Stomach smooth muscle (tissue), 2 donors: Measurements from ENCODE around the gene ADGRG3.
"Not testable (repeated sequence)": the region's sequence is repeated elsewhere in the genome, so short reads cannot be mapped to it uniquely, and the experiment has no call there.

ENCODE experiments used
- H3K27ac ChIP-seq: one replicate; pipeline ENCODE4 v1.7.0; 2013; ENCODE audit warnings: mild to moderate bottlenecking, low read length, inconsistent platforms
- H3K27me3 ChIP-seq, 2 donors: one replicate each; pipeline ENCODE4 v1.7.0; 2013; ENCODE audit warnings: low read length in 2 of 2; ENCODE audit not compliant: insufficient read depth in 2 of 2, control insufficient read depth in 1 of 2
- H3K36me3 ChIP-seq, 2 donors: one replicate each; pipeline ENCODE4 v1.7.0; 2013; ENCODE audit warnings: low read length in 2 of 2; ENCODE audit not compliant: control insufficient read depth in 2 of 2, insufficient read depth in 2 of 2
- H3K4me1 ChIP-seq: one replicate; pipeline ENCODE4 v1.7.0; 2013; ENCODE audit warnings: low read length; ENCODE audit not compliant: control insufficient read depth, insufficient read depth
- H3K4me3 ChIP-seq, 2 donors: one replicate each; pipeline ENCODE4 v1.7.0; 2013; ENCODE audit warnings: low read length in 2 of 2
- H3K9ac ChIP-seq, 2 donors: one replicate each; pipeline ENCODE4 v1.7.0; 2013; ENCODE audit warnings: low read length in 2 of 2, mild to moderate bottlenecking in 1 of 2
- H3K9me3 ChIP-seq, 2 donors: one replicate each; pipeline ENCODE4 v1.7.0; 2013; ENCODE audit warnings: low read length in 2 of 2; ENCODE audit not compliant: control insufficient read depth in 2 of 2
- donor health status: healthy.
- donor health status: Pancreatic carcinoma.

ADGRG3 gene

GRCh38 chr16:57703416-57704010 lies 35.4 kb downstream of the ADGRG3 start:
- Histone ChIP-seq H3K9ac (no peak overlapping the region), H3K27me3 (peaks cover 0 to 5% of the 10 kb centered on the region in 2 donors)

GRCh38 chr16:57704011-57704904 lies 36.2 kb downstream of the ADGRG3 start:
- Histone ChIP-seq H3K9ac (no peak overlapping the region), H3K4me1 (no peaks in the 10 kb centered on the region), H3K27ac (no peak overlapping the region), H3K27me3 (peaks cover 0 to 5% of the 10 kb centered on the region in 2 donors), H3K36me3 (no peaks in the 10 kb centered on the region), H3K4me3 (no peak overlapping the region), H3K9me3 (no peaks in the 10 kb centered on the region)

More at GRCh38 chr16:57703416-57704010, 35.4 kb downstream of the ADGRG3 start:
- Histone ChIP-seq H3K4me3 (no peak overlapping the region), H3K4me1 (no peaks in the 10 kb centered on the region), H3K9me3 (no peaks in the 10 kb centered on the region), H3K27ac (no peak overlapping the region), H3K36me3 (no peaks in the 10 kb centered on the region)

- Histone ChIP-seq H3K4me1 (no peaks in the 10 kb centered on the region), H3K9ac (no peak overlapping the region), H3K9me3 (no peaks in the 10 kb centered on the region), H3K27me3 (peaks cover 0 to 5% of the 10 kb centered on the region in 2 donors), H3K27ac (no peak overlapping the region), H3K36me3 (no peaks in the 10 kb centered on the region), H3K4me3 (no peak overlapping the region)
These were observed 37.1 kb downstream of the ADGRG3 start for GRCh38 chr16:57704905-57705852.

GRCh38 chr16:57706717-57707116 lies 38.6 kb downstream of the ADGRG3 start:
- Histone ChIP-seq H3K9ac (no peak overlapping the region), H3K27me3 (peaks cover 0 to 5% of the 10 kb centered on the region in 2 donors), H3K27ac (no peak overlapping the region), H3K36me3 (no peaks in the 10 kb centered on the region), H3K4me3 (no peak overlapping the region), H3K9me3 (no peaks in the 10 kb centered on the region), H3K4me1 (no peaks in the 10 kb centered on the region)

GRCh38 chr16:57707331-57707730 lies 39.2 kb downstream of the ADGRG3 start:
- no peaks in the 10 kb centered on the region for H3K4me1 ChIP-seq
- no peak overlapping the region for H3K9ac ChIP-seq

GRCh38 chr16:57708168-57708567 lies 40.1 kb downstream of the ADGRG3 start:
- Histone ChIP-seq H3K27ac (no peak overlapping the region), H3K36me3 (no peaks in the 10 kb centered on the region), H3K4me1 (no peaks in the 10 kb centered on the region), H3K9me3 (no peaks in the 10 kb centered on the region), H3K4me3 (no peak overlapping the region), H3K9ac (no peak overlapping the region), H3K27me3 (peaks cover 0 to 5% of the 10 kb centered on the region in 2 donors)

More at GRCh38 chr16:57707331-57707730, 39.2 kb downstream of the ADGRG3 start:
- Histone ChIP-seq H3K4me3 (no peak overlapping the region), H3K9me3 (no peaks in the 10 kb centered on the region), H3K27me3 (peaks cover 0 to 5% of the 10 kb centered on the region in 2 donors), H3K27ac (no peak overlapping the region), H3K36me3 (no peaks in the 10 kb centered on the region)

- no peaks in the 10 kb centered on the region for H3K4me1 ChIP-seq
- no peaks in the 10 kb centered on the region for H3K9me3 ChIP-seq
These were observed 41.6 kb downstream of the ADGRG3 start for GRCh38 chr16:57709663-57710062.

GRCh38 chr16:57711346-57711745 lies 43.2 kb downstream of the ADGRG3 start:
- H3K27ac ChIP-seq = no peak overlapping the region
- no peak overlapping the region for H3K4me3 ChIP-seq
- no peaks in the 10 kb centered on the region for H3K9me3 ChIP-seq
- H3K36me3 ChIP-seq = no peaks in the 10 kb centered on the region
- no peaks in the 10 kb centered on the region for H3K4me1 ChIP-seq
- peaks cover 0 to 7% of the 10 kb centered on the region in 2 donors for H3K27me3 ChIP-seq
- H3K9ac ChIP-seq = no peak overlapping the region

More at GRCh38 chr16:57709663-57710062, 41.6 kb downstream of the ADGRG3 start:
- peaks cover 0 to 7% of the 10 kb centered on the region in 2 donors for H3K27me3 ChIP-seq
- H3K27ac ChIP-seq = no peak overlapping the region
- no peak overlapping the region for H3K4me3 ChIP-seq
- no peaks in the 10 kb centered on the region for H3K36me3 ChIP-seq
- no peak overlapping the region for H3K9ac ChIP-seq

- H3K27me3 ChIP-seq = peaks cover 0 to 9% of the 10 kb centered on the region in 2 donors
- H3K4me1 ChIP-seq = no peaks in the 10 kb centered on the region
- no peaks in the 10 kb centered on the region for H3K36me3 ChIP-seq
- no peak overlapping the region for H3K4me3 ChIP-seq
- H3K9me3 ChIP-seq = no peaks in the 10 kb centered on the region
- no peak overlapping the region for H3K9ac ChIP-seq
- H3K27ac ChIP-seq = no peak overlapping the region
These were observed 43.9 kb downstream of the ADGRG3 start for GRCh38 chr16:57711993-57712392.

- not testable (repeated sequence) for H3K27me3 ChIP-seq, H3K4me1 ChIP-seq
These were observed 44.5 kb downstream of the ADGRG3 start for GRCh38 chr16:57712569-57712968.

More at GRCh38 chr16:57712569-57712968, 44.5 kb downstream of the ADGRG3 start:
- not testable (repeated sequence) for H3K27ac ChIP-seq, H3K4me3 ChIP-seq, H3K36me3 ChIP-seq, H3K9ac ChIP-seq, H3K9me3 ChIP-seq
